ENCODE measurements around the gene RABGAP1. TPM values are rescaled to one million over a fixed set of nuclear protein-coding genes. Genes with fewer than 3 reads are reported as not detected.

The RABGAP1 gene
- total RNA-seq, 1 donor from 2014 or later, result 93.6 TPM

DNA sequence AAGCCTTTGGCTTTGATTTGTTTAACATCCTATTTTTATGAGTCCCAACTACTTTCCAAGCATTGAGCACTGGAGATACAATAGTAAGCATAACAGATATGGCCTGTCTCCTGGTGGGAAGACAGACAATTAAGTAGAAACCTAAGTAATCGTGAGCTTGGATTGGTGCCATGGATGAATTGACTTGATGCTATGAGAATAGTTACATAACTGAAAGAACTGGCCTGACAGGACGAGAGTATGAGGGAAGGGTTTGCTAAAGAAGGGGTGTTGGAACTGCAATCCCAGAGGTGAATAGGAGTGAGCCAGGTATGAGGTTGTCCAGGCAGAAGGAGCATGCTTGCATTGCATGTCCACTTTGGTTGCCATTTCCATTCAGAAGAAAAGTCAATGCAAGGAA is 145.1 kb downstream of the RABGAP1 start:
- Mint-ChIP-seq H3K9me3 (ENCODE audit: low read depth) (no peaks in the 10 kb centered on the region), H3K4me3 (ENCODE audit: low read depth) (no peak overlapping the region), H3K36me3 (ENCODE audit: insufficient read depth) (peaks cover 29% of the 10 kb centered on the region), H3K27ac (peak overlapping the region; percentile 25), H3K4me1 (ENCODE audit: low read depth) (peaks cover 29% of the 10 kb centered on the region), H3K27me3 (no peaks in the 10 kb centered on the region)
- no peak for DNase-seq (ENCODE audit: low spot score, unreplicated experiment)
- TF ChIP-seq, protein P1, sequence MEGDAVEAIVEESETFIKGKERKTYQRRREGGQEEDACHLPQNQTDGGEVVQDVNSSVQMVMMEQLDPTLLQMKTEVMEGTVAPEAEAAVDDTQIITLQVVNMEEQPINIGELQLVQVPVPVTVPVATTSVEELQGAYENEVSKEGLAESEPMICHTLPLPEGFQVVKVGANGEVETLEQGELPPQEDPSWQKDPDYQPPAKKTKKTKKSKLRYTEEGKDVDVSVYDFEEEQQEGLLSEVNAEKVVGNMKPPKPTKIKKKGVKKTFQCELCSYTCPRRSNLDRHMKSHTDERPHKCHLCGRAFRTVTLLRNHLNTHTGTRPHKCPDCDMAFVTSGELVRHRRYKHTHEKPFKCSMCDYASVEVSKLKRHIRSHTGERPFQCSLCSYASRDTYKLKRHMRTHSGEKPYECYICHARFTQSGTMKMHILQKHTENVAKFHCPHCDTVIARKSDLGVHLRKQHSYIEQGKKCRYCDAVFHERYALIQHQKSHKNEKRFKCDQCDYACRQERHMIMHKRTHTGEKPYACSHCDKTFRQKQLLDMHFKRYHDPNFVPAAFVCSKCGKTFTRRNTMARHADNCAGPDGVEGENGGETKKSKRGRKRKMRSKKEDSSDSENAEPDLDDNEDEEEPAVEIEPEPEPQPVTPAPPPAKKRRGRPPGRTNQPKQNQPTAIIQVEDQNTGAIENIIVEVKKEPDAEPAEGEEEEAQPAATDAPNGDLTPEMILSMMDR (IDR thresholded peaks at IDR 0.05; ENCODE audit: unreplicated experiment), result no peak

DNA sequence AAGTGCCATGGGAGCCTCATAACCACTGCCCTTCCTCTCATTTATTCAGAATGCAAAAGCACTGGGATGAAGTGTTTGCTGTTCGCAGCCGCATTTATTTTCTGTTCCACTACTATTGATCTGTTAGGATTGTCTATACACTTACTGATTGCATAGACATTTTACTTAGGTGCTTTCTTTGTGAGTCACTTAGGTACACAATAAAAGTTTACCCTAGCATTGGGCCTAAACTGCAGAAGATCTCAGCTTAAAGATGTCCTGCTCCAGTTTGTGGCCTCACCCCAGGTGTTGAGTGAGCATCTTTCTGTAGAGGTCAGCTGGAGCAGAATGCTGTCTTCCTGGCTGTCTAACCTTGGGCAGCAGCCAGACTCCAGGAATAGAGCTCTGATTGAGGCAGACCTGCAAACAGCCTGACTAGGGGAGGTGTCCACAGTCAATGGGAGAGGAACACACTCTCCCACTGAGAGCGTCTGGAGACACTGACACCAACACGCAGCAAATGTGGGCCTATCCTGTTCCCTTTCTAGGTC is 146.6 kb downstream of the RABGAP1 start:
- Mint-ChIP-seq H3K36me3 (ENCODE audit: insufficient read depth) (peaks cover 33% of the 10 kb centered on the region), H3K27me3 (no peaks in the 10 kb centered on the region), H3K27ac (peak overlapping the region; percentile 93), H3K4me3 (ENCODE audit: low read depth) (no peak overlapping the region), H3K4me1 (ENCODE audit: low read depth) (peaks cover 27% of the 10 kb centered on the region), H3K9me3 (ENCODE audit: low read depth) (no peaks in the 10 kb centered on the region)
- TF ChIP-seq, protein P1 (IDR thresholded peaks at IDR 0.05; ENCODE audit: unreplicated experiment), result no peak
- no peak for DNase-seq (ENCODE audit: low spot score, unreplicated experiment)

DNA sequence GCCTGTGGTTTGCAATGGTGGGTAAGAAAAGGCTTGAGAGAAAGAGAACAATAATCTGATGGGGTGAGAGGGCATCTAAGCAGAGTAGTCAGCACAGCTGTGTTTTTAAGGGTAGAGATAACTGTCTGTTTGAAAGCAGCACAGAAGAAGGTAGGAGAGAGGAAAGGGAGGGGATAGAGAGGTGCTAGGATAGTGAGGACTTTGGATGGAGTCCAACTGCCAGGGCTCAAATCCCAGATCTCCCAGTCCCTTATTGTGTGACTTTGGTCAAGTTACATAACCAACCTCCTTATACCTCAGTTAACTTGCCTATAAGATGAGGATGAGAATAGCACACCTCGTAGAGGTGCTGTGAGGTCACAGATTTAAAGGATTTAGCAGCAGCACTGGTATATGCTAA is 148.2 kb downstream of the RABGAP1 start:
- Mint-ChIP-seq H3K9me3 (ENCODE audit: low read depth) (no peaks in the 10 kb centered on the region), H3K36me3 (ENCODE audit: insufficient read depth) (peaks cover 39% of the 10 kb centered on the region), H3K27me3 (no peaks in the 10 kb centered on the region), H3K4me3 (ENCODE audit: low read depth) (no peak overlapping the region), H3K27ac (no peak overlapping the region), H3K4me1 (ENCODE audit: low read depth) (peaks cover 22% of the 10 kb centered on the region)
- DNase-seq (ENCODE audit: low spot score, unreplicated experiment), result no peak
- TF ChIP-seq, protein P1 (IDR thresholded peaks at IDR 0.05; ENCODE audit: unreplicated experiment), result no peak

DNA sequence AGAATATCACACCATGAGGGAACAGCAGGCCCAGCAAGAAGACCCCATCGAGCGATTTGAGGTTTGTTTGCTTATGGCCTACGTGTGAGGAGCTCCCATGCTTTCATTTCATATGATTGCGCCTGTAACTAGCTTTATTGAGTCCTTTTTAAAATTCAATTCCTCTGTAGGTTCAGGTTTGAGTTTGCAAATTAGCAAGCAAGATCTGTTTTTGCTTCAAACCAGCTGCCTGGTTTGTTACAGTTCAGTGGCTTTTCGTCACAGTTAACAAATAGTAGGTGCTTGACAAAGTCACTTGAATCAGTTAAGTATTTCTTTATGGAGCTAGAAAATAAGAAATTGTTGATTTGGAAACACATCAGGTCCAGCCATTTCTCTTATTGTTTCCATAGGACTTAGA is 149.0 kb downstream of the RABGAP1 start:
- no peaks in the 10 kb centered on the region for H3K27me3 Mint-ChIP-seq
- H3K27ac Mint-ChIP-seq, result no peak overlapping the region
- TF ChIP-seq, protein P1 (IDR thresholded peaks at IDR 0.05; ENCODE audit: unreplicated experiment), result no peak
- no peak for DNase-seq (ENCODE audit: low spot score, unreplicated experiment)
- no peak overlapping the region for H3K4me3 Mint-ChIP-seq (ENCODE audit: low read depth)
- no peaks in the 10 kb centered on the region for H3K9me3 Mint-ChIP-seq (ENCODE audit: low read depth)
- H3K4me1 Mint-ChIP-seq (ENCODE audit: low read depth), result peaks cover 21% of the 10 kb centered on the region
- H3K36me3 Mint-ChIP-seq (ENCODE audit: insufficient read depth), result peaks cover 35% of the 10 kb centered on the region

DNA sequence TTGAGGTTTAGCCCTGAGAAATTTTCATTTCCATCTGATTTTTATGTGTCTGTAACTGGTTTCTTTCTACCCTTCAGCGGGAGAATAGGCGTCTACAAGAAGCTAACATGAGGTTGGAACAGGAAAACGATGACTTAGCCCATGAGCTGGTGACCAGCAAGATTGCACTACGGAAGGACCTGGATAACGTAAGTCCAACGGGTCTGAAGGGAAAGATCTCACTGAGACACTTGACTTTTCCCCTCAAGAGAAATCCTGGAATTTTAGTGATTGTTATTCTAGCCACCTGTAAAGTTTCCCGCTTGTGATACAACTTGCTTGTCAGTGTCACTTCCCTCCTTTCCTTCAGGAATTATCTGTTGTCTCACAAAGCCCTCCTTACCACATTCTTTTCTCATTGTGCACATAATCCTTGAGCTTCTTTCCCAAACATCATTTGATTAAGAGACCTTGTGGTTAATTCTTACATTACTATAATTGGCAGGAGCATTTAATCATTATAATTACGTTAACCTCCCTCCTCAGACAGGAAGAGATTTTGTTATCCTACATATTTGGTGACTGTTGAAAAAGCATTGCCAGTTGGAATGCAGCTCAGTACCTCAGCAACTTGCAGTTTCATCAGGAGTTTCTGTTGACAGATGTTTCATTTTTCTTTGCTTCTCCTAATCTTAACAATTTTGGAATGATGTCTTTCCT is 149.5 kb downstream of the RABGAP1 start:
- H3K36me3 Mint-ChIP-seq (ENCODE audit: insufficient read depth), result peaks cover 34% of the 10 kb centered on the region
- peaks cover 23% of the 10 kb centered on the region for H3K4me1 Mint-ChIP-seq (ENCODE audit: low read depth)
- no peak overlapping the region for H3K4me3 Mint-ChIP-seq (ENCODE audit: low read depth)
- H3K27me3 Mint-ChIP-seq, result no peaks in the 10 kb centered on the region
- H3K27ac Mint-ChIP-seq, result no peak overlapping the region
- DNase-seq (ENCODE audit: low spot score, unreplicated experiment), result no peak
- H3K9me3 Mint-ChIP-seq (ENCODE audit: low read depth), result no peaks in the 10 kb centered on the region
- TF ChIP-seq, protein P1 (IDR thresholded peaks at IDR 0.05; ENCODE audit: unreplicated experiment), result no peak

Measured in progenitor cell of endocrine pancreas (in vitro differentiated cells).